NCI-H748 (cell line): ENCODE data around the gene CXorf38.
"Not testable (repeated sequence)": the region's sequence is repeated elsewhere in the genome, so short reads cannot be mapped to it uniquely, and the experiment has no call there.

ENCODE experiments used
- DNase-seq: peaks from one replicate; lab custom pipeline; 2025; ENCODE audit not compliant: unreplicated experiment; lab: John Stamatoyannopoulos, UW

The CXorf38 gene

GRCh38 chrX:40628506-40628905, 18.9 kb downstream of the CXorf38 start:
- no peak for DNase-seq

- no peak for DNase-seq
Observed at GRCh38 chrX:40625294-40625693, 22.1 kb downstream of the CXorf38 start.

- DNase-seq: no peak
Observed at GRCh38 chrX:40623665-40624064, 23.7 kb downstream of the CXorf38 start.

- no peak for DNase-seq
Observed at GRCh38 chrX:40623139-40623536, 24.2 kb downstream of the CXorf38 start, which contains the start of gene MPC1L. Gene MPC1L, plus strand, starts transcription at chrX:40623428. Its CDS starts 138 bp downstream, at chrX:40623566.

- DNase-seq: no peak
Observed at GRCh38 chrX:40622479-40623138, 24.8 kb downstream of the CXorf38 start.

- no peak for DNase-seq
Observed at GRCh38 chrX:40617566-40617965, 29.8 kb downstream of the CXorf38 start.

- no peak for DNase-seq
Observed at GRCh38 chrX:40615976-40616375, 31.4 kb downstream of the CXorf38 start.

- no peak for DNase-seq
Observed at GRCh38 chrX:40612511-40612910, 34.9 kb downstream of the CXorf38 start.

- DNase-seq: no peak
Observed at GRCh38 chrX:40607381-40607780, 40.0 kb downstream of the CXorf38 start.

GRCh38 chrX:40603446-40603845, 43.9 kb downstream of the CXorf38 start:
- no peak for DNase-seq

- not testable (repeated sequence) for DNase-seq
Observed at GRCh38 chrX:40589616-40590321, 57.6 kb downstream of the CXorf38 start.

- not testable (repeated sequence) for DNase-seq
Observed at GRCh38 chrX:40587623-40588022, 59.7 kb downstream of the CXorf38 start.

GRCh38 chrX:40582811-40583210, 64.5 kb downstream of the CXorf38 start:
- DNase-seq: no peak

GRCh38 chrX:40582178-40582577, 65.2 kb downstream of the CXorf38 start:
- DNase-seq: not testable (repeated sequence)

- DNase-seq: no peak
Observed at GRCh38 chrX:40581336-40581920, 65.9 kb downstream of the CXorf38 start.

- DNase-seq: peak; percentile 97
Observed at GRCh38 chrX:40580537-40581335, 66.6 kb downstream of the CXorf38 start, which contains the start of gene ATP6AP2. Gene ATP6AP2, plus strand, starts transcription at chrX:40580970. Its CDS starts 96 bp downstream, at chrX:40581066.

GRCh38 chrX:40579900-40580536, 67.3 kb downstream of the CXorf38 start:
- peak; percentile 41 for DNase-seq

GRCh38 chrX:40579141-40579540, 68.2 kb downstream of the CXorf38 start:
- no peak for DNase-seq

- DNase-seq: peak; percentile 8
Observed at GRCh38 chrX:40578039-40578695, 69.2 kb downstream of the CXorf38 start.
